ENCODE data around the gene NRIP1.

NRIP1 gene

DNA sequence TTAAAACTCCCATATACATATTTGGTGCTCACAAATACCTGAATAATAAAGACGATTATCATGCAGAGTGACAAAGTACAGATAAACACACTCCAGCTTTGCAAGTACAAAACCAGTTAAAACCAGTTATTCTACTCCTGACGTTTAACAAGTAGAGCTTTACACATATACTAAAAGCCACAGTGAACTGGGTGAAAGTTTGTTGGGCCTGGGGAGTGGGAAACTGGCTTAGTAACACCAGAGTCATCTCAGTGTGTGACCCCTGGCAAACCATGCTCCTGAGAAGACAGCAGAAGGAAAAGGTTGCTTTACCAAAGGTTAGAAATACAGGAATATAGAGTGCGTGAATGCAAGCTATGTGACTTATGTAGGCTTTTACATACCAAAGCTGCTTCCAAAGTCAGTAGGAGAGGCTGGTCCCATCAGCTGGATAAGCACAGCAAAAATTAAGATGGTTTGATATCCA, 148.1 kb downstream of the NRIP1 start:
- DNase-seq (ENCODE audit: low read depth in 2 of 2): no peak

DNA sequence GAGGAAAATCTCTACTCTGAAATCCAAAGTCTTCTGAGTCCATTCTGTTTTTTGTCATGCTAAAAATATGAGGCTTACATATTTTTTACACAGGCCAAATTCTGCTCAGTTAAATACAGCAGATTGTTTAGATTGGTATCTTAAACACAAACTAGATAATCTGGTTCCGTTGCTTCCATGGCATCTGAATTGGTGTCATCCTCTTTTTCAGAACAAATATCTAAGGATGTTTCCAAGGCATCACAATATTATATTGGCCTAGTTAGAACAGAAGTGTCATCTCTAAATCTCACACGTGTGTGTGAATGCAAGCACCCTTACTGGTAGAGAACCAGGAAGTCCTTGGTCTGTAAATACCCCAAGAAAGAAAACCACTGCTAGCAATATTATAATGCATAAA, 151.2 kb downstream of the NRIP1 start:
- no peak for DNase-seq (ENCODE audit: low read depth in 2 of 2)

DNA sequence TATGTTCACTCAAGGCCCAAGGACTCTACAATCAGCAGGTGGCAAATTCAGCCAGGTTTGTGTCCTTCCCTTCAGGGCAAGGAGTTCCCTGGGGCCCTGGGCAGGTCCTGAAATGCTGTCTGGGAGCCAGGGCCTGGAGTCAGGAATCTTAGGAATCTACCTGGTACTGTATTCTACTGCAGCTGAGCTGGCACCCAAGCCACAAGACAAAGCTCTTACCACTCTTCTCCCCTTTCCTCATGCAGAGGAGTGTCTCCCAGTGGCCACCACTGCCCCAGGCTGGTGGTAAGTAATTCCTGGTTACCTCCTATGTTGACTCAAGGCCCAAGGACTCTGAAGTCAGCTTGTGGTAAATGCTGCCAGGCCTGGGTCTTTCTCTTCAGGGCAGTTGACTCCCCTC, 153.4 kb downstream of the NRIP1 start:
- no peak for DNase-seq (ENCODE audit: low read depth in 2 of 2)
